ENCODE data around the gene RASA3.

The RASA3 gene

DNA sequence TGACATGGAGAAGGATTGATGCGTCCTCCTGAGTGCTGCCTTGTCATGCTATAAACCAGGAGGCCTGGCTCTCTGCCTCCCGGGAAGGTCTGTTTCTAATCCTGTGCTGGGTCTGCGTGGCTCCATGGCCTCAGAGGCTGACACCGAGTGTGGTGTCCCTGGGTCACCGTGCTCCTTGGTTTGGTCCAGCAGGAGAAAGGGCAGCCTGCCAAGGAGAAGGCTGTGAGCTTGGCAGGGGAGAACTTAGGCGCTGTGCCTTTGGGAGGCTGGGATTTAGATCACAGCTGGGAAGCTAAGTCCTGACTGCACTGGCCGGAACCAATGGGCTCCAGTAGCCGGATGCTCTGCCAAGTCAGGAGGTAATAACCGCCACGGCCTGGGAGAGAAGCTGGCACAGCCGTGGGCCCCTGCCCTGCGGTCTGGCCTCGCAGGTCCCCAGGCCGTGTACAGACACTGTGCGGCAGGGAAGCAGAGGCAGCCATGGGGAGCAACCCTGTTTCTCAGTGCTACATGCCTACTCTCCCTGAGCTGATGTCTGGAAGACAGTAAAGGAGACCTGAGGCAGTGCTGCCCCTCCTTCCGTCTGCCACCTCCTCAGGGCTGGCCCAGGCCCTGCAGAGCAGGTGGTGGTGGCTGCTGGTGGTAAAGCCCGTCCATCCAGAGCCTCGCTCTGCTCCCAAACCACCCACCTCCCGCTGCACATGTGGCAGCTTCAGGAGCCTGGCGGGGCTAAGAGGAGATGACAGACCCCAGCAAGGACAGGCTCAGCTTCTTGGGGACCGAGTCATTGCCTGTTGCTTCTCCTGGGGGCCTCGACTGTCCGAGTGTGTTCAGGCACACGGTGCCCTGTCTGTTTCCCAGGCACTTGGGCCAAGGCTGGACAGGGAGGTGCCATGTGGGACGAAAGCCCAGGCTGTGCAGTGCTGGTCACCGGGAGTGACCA lies 203.5 kb downstream of the RASA3 start:
- no peak for DNase-seq
